GM12801 (cell line): Measurements from ENCODE around the gene BGN.

ENCODE experiments used
- TF ChIP-seq, protein P1 (sequence below): IDR thresholded peaks from one replicate; pipeline ENCODE4 v1.5.1; 2011; ENCODE audit warnings: control low read depth; ENCODE audit not compliant: insufficient read length; ENCODE audit errors: extremely low read depth

The BGN gene

DNA sequence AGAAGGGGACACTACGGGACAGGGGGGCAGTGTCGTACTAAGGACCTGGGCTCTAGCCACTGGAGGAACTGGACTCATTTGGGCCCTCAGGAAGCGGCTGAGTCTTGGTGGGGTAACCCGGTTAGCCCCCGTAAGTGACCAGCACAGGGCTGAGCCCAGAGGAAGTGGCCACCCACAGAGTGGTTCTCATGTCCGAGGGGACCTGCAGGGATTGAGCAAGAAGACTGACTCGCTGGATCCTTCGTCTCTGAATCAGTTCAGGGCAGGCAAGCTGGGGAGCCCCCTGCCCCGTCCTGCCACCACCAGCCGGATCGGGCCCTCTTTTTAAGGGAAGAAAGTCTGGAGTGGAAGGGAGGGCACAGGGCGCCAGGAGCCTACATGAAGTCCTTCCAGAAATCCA lies 719 bp upstream of the BGN start:
- TF ChIP-seq, protein P1, sequence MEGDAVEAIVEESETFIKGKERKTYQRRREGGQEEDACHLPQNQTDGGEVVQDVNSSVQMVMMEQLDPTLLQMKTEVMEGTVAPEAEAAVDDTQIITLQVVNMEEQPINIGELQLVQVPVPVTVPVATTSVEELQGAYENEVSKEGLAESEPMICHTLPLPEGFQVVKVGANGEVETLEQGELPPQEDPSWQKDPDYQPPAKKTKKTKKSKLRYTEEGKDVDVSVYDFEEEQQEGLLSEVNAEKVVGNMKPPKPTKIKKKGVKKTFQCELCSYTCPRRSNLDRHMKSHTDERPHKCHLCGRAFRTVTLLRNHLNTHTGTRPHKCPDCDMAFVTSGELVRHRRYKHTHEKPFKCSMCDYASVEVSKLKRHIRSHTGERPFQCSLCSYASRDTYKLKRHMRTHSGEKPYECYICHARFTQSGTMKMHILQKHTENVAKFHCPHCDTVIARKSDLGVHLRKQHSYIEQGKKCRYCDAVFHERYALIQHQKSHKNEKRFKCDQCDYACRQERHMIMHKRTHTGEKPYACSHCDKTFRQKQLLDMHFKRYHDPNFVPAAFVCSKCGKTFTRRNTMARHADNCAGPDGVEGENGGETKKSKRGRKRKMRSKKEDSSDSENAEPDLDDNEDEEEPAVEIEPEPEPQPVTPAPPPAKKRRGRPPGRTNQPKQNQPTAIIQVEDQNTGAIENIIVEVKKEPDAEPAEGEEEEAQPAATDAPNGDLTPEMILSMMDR: no peak

DNA sequence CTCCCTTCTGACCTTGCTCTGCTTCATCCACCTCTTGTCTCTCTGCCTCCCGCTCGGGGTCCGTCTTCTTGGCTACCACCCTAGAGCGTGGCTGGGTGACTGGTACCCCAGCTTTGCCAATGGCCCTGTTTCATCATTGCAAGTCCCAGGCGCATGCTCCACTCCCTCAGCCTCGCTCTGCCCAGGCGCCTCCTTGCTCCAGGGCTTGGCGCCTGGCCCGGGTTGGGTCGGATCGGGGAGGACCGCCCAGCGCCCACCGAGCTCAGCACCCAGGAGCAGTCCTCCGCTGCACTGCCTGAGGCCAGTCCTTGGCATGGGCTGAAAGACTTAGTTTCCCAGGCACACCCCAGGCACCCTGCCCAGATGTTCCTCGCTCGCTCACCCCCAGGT lies 577 bp downstream of the BGN start:
- TF ChIP-seq, protein P1: no peak

DNA sequence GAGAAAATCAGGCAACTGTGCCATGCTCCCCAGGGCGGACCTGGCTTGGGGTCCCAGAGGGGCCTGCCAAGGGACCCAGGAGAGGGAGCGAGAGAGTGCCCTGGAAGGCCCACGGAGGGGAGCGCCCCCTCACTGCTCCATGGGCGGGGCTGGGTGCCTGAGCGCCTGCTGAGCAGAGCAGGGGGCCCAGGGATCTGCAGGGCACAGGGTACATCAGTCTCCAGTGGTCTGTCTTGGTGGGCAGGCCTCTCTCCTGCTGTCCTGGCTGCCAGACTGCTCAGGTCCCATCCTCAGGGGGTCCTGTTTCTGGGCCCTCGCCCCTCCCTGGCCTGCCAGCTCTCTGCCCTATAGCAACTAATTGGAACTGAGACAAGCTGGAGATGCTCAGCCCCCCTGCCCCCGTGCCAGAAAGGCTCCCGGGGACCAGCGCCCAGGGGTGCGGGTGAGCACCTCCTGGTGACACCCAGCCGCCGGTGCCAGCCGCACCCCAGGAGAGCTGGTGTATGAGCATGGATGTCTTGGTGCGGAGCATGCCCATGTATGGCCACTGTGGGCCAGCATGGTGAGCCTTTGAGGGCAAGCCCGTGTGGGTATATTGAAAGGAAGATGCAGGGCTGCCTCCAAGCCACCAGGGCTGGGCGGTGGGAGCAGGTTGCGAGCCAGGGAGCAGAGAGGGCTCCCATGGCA lies 1.3 kb downstream of the BGN start:
- TF ChIP-seq, protein P1: no peak

DNA sequence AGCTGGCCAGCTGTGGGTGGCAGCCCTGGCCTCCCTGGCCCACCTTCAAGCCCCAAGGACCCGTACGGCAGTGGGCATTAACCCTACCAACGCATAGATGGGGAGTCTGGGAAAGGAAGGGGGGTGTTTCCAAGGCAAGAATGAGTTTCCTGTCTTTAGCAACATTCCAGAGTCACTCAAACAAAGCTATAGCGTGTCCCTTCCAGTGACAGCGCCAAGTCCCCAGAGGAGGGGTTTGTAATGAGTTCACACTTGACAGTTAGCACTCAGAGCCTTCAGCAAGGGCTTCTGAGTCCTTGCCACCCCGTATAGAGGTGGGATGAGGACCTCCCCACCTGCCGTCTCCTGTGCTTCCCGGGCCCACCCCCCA lies 1.8 kb downstream of the BGN start:
- TF ChIP-seq, protein P1: no peak

DNA sequence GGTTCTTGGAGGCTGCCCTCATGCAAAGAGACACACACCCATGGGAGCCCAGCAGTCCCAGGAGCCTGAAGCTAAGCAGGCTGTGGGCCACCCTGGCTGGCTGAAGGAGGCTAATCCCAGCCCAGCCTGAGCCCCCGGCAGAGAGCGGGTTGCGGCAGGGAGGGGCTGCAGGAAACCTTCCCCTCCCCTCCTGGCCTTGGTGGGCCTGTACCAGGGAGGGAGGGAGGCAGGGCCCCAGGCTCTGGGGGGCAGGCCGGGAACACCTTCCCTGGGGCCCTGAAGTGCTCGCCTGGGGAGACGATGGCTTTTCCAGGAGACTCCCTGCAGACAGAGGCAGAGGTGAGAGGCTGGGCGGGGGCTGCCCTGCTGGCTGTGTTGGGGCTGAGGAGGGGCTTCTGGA lies 3.7 kb downstream of the BGN start:
- TF ChIP-seq, protein P1: no peak

DNA sequence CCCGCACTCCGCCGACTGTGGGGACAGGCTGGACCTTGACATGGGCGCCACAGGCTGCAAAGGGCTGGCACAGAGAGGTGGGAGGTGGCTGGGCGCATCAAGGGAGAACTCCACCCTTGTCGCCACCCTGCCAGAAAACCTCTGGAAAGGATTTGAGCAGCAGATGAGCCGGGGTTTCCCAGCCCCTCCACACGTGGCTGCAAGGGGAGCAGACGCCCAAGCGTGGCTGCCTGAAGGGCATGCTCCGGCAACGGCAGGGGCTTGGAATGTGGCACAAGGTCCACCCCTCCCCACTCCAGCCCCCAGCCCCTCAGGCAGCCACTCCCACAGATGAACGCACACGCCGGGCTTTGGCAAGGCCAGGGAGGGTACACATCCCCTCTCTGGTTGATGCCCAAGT lies 4.6 kb downstream of the BGN start:
- TF ChIP-seq, protein P1: no peak

DNA sequence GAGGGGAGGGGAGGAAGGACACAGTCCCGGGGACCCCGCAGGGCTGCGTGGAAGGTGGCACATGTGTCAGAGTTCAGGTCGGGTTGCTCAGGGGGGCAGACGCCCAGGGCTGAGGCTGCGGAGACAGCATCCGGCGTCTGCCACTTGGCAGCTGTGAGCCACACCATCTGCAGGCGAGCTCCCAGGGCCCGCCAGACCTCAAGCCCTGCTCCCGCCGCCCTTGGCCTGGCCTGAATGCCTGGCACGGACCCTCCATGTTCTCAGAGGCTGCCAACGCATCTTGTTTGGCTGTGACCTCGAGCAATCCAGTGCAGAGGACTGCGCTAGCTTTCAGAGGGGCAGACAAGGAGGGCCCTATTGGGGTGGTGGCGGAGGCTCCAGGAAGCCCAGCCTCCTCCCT lies 5.1 kb downstream of the BGN start:
- TF ChIP-seq, protein P1: no peak
